GM19463 (cell line): ENCODE results near the gene NME3.

ENCODE experiments used
- ATAC-seq: cut with Tn5 transposase; IDR thresholded peaks from one replicate; pipeline ENCODE4 v1.9.1; 2021; ENCODE audit warnings: mild to moderate bottlenecking, moderate library complexity; ENCODE audit not compliant: unreplicated experiment

NME3 gene

DNA sequence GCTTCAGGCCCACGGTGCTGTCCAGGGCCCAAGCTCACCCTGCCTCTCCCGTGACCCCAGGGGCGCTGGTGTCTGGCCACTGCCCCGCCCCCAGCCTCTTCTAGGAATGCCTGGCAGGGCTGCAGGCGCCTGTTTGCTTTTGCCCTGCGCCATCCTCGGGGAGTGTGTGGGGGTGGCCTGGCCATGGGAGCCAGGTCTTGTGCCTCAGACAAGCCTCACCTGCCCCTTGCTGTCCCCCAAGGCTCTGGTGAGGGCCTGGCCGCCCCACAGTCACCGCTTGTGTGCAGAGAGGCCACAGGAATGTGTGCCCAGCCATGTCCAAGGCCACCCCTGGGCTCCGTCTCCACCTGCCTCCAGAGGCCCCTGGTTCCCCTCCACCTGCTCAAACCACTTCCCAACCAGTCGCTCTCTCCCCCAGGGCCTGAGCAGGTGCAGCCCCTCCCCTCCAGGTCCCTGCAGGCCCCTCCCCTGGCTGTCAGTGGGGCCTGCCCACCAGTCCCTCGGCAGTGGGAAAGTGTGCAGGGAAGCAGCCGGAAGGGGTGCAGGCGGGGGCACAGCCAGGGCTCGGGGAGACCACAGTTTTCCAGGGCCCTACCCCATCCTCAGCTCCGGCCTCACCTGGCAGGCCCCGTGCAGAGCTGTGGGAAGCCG, 23.0 kb upstream of the NME3 start:
- ATAC-seq = no peak

DNA sequence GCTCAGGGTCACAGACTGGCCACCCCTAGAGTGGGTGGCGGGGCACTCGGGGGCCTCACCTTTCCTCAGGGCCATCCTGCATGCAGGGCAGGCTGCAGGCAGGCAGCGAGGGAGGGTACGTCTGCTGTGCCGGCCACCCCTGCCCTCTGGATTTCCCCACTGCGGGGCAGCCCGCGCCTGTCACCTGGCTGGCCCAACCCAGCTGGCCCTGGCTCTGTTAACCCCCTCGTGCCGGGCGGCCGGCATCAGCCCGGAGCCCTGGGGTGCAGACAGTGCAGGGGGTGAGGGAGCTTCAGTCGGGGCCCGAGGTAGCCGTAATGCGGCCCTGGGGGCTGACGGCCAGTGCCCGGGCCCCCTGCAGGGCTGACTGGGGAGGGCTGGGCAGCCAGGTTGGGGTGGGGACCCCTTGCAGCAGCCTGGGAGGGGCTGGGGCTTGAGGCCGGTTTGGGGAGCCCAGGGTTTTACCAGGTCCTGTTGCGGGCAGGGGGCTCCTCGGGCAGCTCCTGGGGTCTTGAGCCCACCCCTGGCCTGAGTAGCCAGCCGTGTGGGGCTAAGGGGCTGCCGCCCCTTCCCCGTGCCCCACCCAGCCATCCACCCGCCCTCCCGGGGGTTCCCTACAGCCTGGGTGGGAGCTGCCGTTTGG, 22.4 kb upstream of the NME3 start, which contains the start of gene IGFALS:
TSS of gene IGFALS (minus strand) at position 128 of the 643 bp plus-strand sequence. CDS start at position 75, 53 bp downstream.
- no peak for ATAC-seq

DNA sequence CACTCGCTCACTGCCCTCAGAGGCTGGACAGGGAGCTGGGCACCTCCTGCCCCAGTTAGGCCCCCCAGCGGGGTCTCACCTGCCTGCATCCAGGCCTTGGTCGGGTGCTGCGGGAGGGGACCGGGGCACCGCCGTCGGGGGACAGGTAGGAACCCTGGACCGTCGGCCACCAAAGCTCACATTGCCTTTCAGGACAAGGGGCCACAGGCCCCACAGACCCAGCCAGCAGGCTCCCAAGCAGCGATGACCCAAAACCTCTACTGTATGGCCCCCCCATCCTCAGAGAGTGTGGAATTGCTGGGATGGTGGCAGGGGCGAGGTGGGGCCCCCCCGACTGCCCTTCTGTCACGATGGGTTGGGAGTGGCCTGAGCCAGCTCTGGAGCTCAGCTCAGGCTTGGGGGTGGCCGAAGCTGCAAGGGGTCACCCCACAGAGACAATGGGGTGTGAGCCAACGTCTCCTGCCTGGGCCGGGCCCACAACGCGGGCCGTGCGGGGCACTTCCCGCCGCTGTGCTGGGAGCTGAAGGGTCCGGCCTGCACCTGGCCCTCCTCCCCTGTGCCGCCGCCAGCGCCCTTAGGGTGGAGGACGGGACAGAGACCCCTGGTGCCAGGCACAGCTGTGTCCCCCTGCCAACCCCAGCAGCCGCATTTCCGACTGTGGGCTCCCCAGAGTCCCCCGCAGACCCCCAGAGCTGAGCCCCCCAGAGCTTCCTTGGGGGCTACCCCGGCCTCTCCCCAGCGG, 21.7 kb upstream of the NME3 start:
- ATAC-seq = no peak

DNA sequence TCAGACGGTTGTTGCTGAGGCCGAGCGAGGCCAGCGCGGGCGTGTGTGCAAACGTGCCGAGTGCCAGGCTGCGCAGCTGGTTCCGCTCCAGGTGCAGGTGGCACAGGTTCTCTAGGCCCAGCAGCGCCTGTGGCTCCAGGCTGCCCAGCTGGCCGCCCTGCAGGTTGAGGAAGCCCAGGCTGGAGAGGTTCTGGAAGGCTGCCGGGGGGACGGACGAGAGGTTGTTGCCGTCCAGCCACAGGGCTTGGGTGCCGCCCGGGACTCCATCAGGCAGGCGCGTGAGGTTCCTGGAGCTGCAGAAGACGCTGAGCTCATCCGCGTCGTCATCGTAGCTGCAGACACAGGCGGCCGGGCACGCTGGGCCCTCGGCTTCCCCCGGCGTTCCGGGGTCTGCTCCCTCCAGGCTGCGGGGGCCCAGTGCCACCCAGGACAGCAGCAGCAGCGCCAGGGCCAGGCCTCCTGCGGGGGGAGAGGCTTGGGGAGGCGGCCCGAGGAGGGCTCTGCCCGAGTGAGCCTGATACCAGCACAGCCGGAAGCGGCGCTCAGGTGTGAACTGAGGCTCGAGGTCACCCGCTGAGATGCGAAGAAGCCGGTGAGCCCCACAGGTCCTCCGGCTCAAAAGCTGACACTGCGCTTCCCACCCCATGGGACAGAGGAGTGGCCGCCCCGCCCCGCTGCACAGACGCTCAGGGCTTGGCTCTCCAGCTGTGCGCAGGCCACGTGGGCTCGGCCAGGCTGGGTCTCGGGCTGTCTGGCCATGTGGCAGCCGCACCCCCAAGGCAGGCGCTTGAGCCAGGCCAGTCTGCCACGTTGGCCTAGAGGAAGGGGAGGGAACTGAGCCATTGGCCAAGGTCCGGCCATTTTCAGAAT, 20.8 kb upstream of the NME3 start:
- no peak for ATAC-seq

DNA sequence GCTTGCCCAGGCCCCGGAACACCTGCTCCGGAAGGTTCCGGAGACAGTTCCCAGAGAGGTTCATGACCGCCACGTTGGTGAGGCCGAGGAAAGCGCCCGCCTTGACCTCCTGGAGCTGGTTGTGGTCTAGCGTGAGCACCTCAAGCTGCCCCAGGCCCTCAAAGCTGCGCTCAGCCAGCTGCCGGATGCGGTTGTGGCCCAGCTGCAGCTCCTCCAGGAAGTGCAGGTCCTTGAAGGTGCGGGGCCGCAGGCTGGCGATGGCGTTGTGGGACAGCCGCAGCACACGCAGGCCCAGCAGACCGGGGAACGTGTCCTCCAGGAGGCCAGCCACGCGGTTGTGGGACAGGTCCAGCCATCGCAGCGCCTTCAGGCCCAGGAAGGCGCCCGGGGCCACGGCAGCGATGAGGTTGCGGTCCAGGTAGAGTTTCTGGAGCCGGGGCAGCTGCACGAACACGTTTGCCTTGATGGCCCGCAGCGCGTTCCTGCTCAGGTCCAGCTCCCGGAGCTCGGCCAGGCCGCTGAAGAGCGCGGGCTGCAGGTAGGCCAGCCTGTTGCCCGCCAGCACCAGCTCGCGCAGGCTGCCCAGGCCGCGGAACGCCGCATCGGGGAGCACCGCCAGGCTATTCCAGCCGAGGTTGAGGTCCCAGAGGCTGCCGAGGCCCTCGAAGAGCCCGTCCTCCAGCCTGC, 20.1 kb upstream of the NME3 start:
- ATAC-seq = no peak

DNA sequence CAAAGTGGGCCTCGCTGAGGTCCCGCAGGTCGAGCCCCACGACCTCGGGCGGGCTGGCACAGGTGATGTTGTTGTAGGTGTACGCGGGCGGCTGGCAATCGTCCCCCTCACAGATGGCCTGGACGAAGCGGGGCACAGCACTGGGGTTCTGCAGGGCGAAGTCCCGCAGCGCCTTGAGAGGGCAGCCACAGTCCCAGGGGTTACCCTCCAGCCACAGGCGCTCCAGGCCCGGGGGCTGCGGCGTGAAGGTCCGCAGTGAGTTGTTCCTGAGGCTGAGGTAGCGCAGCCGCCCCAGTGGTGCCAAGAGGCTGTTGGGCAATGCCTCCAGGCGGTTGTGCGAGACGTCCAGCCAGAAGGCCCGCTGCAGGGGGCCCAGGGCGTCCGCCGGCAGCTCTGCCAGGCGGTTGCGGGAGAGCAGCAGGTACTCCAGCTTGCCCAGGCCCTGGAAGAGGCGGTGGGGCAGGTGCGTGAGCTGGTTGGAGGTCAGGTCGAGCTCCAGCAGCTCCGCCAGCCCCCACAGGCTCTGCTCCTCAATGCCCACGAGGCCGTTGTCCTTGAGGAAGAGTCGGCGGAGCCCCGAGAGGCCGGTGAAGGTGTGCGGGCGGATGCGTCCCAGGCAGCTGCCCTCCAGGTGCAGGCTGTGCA, 19.4 kb upstream of the NME3 start:
- no peak for ATAC-seq

DNA sequence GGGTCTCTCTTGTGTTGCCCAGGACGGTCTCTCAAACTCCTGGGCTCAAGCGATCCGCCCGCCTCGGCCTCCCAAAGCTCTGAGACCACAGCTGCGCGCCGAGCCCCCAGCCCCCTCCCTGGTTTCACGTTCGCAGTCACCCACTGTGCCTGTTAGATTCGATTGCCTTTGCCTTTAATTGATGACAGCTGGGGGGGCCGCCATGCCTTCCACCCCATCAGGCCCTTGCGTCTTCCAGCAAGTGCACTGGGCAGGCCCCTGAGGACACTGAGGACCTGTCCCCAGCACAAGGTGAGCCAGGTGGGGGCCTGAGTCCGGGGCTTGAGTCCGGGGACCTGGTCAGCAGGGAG, 18.9 kb upstream of the NME3 start:
- ATAC-seq = no peak

DNA sequence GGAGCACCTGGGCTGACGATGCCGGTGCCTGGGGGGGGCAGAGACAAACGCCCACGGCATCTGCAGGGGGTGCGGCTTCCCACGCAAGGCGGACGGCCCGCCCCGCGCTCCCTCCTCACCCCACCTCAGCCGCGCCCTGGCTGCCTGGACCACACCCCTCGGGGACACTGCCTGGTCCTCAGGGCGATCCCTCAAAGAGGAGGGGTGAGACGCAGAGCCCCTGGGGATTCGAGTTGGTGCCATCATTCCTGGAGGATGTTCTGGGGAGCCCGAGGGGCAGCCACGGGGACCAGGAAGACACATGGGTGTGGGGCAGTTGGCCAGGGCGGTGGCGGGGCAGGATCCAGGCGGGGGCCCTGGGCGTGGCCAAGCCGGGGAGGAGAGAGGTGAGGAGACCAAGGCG, 18.3 kb upstream of the NME3 start:
- no peak for ATAC-seq

DNA sequence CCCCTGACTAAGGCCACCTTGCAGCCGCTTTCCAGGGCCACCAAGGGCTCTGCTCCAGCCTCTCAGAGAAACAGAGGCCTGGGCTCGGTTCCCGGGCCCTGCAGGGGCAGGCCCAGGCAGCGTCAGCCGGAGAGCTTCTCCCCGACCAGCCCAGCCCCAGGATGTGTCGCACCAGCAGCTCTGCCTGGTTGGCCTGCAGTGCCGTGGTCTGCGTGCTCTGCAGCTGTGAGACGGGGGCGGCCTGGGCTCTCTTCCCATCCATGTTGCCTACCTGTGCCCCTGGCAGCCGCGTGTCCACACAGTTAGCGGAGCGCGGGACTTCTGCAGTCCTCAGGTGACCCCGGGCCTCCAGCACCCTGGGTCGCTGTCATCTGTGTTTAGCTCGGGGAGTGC, 17.4 kb upstream of the NME3 start:
- no peak for ATAC-seq

DNA sequence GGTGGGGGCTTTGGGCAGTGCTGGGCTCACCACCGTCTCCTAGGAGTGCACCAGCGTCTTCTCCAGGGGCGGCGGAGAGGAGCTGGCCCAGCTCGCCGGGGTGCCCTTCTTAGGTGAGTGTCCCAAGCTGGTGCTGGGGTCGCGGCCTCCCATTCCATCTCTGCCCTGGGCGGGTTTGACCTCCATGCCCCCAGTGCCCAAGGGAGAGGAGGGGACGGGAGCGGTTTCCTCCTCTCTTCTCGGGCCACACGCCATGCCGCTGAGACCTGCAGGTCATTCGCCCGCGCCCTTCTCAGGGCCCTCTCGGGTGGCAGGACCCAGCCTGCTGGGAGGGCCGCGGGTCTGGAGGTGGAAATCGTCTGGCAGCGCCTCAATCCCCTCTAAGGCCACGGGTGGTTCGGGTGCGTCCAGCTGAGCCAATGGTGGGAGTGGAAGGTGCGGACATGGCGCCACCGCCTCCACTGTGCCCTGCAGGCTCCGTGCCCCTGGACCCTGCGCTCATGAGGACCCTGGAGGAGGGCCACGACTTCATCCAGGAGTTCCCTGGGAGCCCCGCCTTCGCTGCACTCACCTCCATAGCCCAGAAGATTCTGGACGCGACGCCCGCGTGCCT, 16.9 kb upstream of the NME3 start:
- ATAC-seq = no peak

DNA sequence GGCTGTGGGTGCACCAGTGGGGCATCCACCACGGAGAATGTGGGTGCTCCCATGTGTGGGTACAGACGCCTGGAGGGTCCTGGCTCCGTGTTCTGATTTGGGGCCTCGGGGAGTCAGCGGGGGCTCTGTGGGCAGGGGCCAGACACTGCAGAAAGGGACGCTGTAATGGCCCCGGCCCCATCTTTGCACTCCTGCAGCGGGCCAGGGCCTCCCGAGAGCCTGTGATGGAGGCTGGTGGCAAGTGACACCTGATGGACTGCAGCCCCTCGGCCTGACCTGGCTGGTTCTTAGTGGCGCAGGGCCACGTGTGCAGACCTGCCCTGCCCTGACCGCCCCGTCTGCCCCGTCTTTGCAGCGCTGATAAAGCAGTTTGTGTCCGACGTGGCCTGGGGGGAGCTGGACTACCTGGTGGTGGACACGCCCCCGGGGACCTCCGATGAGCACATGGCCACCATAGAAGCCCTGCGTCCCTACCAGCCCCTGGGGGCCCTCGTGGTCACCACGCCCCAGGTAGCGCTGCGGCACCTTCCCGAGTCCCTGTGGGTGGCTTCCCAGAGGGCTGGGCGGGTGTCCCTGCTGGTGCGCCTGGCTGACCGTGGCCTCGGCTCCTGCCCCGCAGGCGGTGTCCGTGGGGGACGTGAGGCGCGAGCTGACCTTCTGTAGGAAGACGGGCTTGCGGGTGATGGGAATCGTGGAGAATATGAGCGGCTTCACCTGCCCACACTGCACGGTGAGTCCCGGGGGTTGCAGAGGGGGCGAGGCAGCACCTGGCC, 16.2 kb upstream of the NME3 start:
- no peak for ATAC-seq

DNA sequence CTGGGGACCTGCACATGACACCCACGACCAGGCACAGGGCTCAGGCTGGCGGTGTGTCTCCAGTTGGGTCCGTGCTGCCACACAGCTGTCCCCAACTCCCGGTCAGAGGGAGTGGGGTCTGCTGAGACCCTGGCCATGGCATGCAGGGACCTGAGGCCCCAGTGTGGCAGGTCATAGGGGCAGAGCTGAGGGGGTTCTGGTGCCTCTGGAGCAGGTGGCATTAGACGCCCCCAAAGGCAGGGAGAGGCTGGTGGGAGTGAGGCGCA, 15.6 kb upstream of the NME3 start:
- no peak for ATAC-seq

DNA sequence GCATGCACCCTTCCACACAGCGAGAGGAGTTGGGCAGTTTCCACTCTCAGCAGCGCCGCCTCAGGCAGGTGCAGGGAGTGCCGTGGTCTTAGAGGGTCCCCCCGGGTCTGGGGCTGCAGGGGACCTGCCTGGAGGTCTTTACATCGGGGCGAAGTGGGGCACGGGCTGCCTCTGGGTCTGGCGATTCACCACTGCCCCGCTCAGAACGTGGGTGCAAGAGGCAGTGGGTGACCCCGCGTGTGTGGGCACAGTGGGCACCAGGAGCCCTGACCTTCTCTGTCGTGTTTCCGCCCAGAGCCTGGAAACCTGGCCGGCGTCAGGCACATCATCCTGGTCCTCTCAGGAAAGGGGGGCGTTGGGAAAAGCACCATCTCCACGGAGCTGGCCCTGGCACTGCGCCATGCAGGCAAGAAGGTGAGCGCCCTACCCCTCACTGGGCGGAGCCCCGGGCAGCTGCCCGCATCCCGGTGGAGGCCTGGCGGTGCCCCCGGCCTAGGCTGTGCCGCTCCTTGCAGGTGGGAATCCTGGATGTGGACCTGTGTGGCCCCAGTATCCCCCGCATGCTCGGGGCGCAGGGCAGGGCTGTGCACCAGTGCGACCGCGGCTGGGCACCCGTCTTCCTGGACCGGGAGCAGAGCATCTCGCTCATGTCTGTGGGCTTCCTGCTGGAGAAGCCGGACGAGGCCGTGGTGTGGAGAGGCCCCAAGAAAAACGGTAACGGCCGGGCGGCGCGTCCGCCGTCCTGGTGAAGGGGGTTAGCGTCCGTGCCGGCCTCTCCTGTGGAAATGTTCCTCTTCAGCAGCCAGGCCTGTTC, 15.1 kb upstream of the NME3 start:
- ATAC-seq = no peak

DNA sequence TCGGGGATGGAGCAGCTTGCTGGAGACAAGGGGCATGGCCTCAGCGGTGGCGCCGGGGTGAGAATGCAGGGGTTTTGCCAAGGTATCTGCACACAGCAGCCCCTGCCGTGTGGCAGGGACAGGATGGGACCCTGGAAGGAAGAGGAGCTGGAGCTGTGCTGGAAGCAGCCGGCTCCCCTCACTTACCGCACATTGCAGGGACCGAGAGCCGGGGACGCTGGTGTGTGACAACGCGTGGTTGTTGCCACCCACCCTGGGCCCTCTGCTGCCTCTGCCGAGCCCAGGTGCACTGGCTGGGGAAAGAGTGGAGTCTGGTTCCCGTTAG, 14.5 kb upstream of the NME3 start:
- ATAC-seq = no peak

DNA sequence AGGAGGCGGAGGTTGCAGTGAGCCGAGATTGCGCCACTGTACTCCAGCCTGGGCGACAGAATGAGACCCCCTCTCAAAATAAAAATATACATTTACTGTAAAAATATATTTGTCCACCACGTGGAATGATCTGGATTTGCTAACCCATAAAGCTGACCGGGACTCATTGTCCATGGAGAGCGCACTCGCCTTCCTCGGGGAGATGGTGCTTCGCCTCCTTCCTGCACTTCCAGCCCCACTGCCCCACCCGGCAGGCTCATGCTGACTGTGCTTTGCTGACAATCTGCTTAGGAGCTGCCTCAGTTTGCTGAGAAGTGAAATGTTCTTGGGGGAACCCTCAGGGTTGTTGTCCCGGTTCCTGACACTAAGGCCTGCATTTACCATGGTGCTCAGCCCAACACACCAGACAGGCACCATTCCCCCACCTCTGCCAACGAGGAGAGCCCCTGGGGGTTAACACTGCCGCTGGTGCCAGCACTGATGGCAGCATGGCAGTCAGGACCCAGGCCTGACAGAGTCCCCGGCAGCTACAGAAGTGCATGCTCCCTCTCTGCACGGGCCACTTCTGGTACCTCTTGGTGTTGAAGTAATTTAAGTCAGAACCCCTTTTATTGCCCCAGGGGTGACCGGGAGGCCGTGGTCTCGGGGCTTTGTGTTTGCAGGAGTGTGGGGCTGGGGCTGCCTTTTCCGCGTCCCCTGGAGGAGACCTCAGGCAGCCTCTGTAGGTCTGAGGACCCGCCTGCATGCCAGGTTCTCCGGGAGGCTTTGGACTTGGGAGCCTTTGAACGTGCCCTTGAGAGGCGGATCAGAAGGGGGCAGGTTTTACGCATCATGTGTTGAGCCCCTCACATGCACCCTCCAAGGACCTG, 13.9 kb upstream of the NME3 start:
- ATAC-seq = no peak

DNA sequence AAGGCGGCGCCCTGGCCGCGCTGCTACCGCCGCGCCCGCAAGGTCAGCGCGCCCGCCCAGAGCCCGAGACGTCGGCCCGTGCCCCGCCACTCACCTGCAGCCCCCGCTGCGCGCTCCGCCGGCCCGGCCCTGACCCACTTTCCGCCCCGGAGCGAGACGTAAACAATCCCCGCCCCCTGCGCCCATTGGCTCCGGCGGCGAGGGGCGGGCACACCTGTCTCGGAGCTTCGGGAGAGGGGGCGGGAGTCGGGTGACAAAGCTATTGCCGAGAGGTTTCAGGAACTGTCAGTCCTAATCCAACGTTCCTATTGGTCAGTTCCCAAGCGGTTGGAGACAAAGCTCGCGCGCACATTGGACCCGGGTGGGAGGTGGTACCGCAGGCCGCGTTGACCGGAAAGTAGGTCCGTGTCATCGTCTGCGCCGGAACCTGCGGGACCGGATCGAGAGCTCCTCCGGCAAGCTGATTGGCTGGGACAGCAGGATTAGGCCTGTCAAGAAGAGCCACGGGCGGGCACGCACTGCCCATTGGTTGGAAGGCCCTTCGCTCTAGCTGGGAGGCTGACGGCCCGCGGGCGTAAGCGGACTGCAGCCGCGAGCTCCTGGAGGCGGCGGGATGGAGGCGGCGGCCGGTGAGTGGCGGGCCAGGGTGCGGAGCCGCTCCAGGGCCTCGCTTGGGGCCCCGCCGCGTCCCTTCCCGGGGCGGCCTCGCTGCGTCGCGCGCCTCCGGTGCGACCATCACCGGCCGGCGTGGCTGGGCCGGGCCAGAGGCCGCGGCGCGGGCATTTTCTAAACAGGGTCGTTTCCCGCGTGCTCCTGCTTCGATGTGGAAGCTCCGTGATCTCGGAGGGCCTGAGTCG, 11.3 kb upstream of the NME3 start, which contains the start of the genes NUBP2 and SPSB3:
TSS of gene NUBP2 (plus strand) at position 553 of the 857 bp plus-strand sequence. CDS start at position 614, 61 bp downstream.
TSS of gene SPSB3 (minus strand) at position 164 of the 857 bp plus-strand sequence. CDS start 1,088 bp downstream, outside the sequence.
- peak; percentile 88 for ATAC-seq
